ENCODE results near the gene SPG7.

GRCh38 chr16:89531821-89532526 is 23.8 kb downstream of the SPG7 start:
- TF ChIP-seq CTCF (IDR thresholded peaks at IDR 0.05): no peak
- TF ChIP-seq POLR2A (IDR thresholded peaks at IDR 0.05): no peak

All from right lobe of liver (tissue), 4 donors.